ENCODE measurements around the gene THSD7B.
"Not testable (repeated sequence)": the region's sequence is repeated elsewhere in the genome, so short reads cannot be mapped to it uniquely, and the experiment has no call there.

The THSD7B gene

GRCh38 chr2:136765256-136766072 lies at the start of gene THSD7B:
Gene THSD7B, plus strand, starts transcription at chr2:136765545. Its CDS starts 116,634 bp downstream, at chr2:136882179.
- DNase-seq (ENCODE audit: low read depth, low spot score) = peak; percentile 4

GRCh38 chr2:136718273-136718672 lies 47.1 kb upstream of the THSD7B start:
- DNase-seq (ENCODE audit: low read depth, low spot score) = no peak

GRCh38 chr2:136727973-136728699 lies 37.2 kb upstream of the THSD7B start:
- DNase-seq (ENCODE audit: low read depth, low spot score) = no peak

GRCh38 chr2:136736236-136736635 lies 29.1 kb upstream of the THSD7B start:
- DNase-seq (ENCODE audit: low read depth, low spot score) = no peak

- DNase-seq (ENCODE audit: low read depth, low spot score) = no peak
Observed at GRCh38 chr2:136738044-136738443, 27.3 kb upstream of the THSD7B start.

GRCh38 chr2:136741471-136741870 lies 23.9 kb upstream of the THSD7B start:
- DNase-seq (ENCODE audit: low read depth, low spot score) = no peak

- DNase-seq (ENCODE audit: low read depth, low spot score) = no peak
Observed at GRCh38 chr2:136750065-136750464, 15.3 kb upstream of the THSD7B start.

- DNase-seq (ENCODE audit: low read depth, low spot score) = no peak
Observed at GRCh38 chr2:136751406-136751805, 13.9 kb upstream of the THSD7B start.

GRCh38 chr2:136758504-136758903 lies 6.8 kb upstream of the THSD7B start:
- DNase-seq (ENCODE audit: low read depth, low spot score) = not testable (repeated sequence)

- DNase-seq (ENCODE audit: low read depth, low spot score) = peak; percentile 40
Observed at GRCh38 chr2:136764452-136765255, 691 bp upstream of the THSD7B start.

GRCh38 chr2:136766073-136766404 lies 694 bp downstream of the THSD7B start:
- DNase-seq (ENCODE audit: low read depth, low spot score) = peak; percentile 5

- no peak for DNase-seq (ENCODE audit: low read depth, low spot score)
Observed at GRCh38 chr2:136767030-136767429, 1.7 kb downstream of the THSD7B start.

GRCh38 chr2:136769871-136770270 lies 4.5 kb downstream of the THSD7B start:
- no peak for DNase-seq (ENCODE audit: low read depth, low spot score)

GRCh38 chr2:136770384-136770783 lies 5.0 kb downstream of the THSD7B start:
- no peak for DNase-seq (ENCODE audit: low read depth, low spot score)

GRCh38 chr2:136777391-136777790 lies 12.0 kb downstream of the THSD7B start:
- no peak for DNase-seq (ENCODE audit: low read depth, low spot score)

- DNase-seq (ENCODE audit: low read depth, low spot score) = no peak
Observed at GRCh38 chr2:136783856-136784255, 18.5 kb downstream of the THSD7B start.

GRCh38 chr2:136785215-136785614 lies 19.9 kb downstream of the THSD7B start:
- no peak for DNase-seq (ENCODE audit: low read depth, low spot score)

- DNase-seq (ENCODE audit: low read depth, low spot score) = no peak
Observed at GRCh38 chr2:136787970-136788369, 22.6 kb downstream of the THSD7B start.

GRCh38 chr2:136796339-136796738 lies 31.0 kb downstream of the THSD7B start:
- no peak for DNase-seq (ENCODE audit: low read depth, low spot score)

GRCh38 chr2:136798766-136799165 lies 33.4 kb downstream of the THSD7B start:
- no peak for DNase-seq (ENCODE audit: low read depth, low spot score)

GRCh38 chr2:136801661-136802060 lies 36.3 kb downstream of the THSD7B start:
- DNase-seq (ENCODE audit: low read depth, low spot score) = no peak

- DNase-seq (ENCODE audit: low read depth, low spot score) = no peak
Observed at GRCh38 chr2:136809998-136810397, 44.7 kb downstream of the THSD7B start.
